Spleen (tissue), 11 donors: ENCODE results near the gene RXRB. TPM values are rescaled to one million over a fixed set of nuclear protein-coding genes. Genes with fewer than 3 reads are reported as not detected.

Experiments used
- DNase-seq: peaks from one replicate; pipeline ENCODE4 v3.0.0-alpha.2; 2020
- H3K27ac ChIP-seq, 8 donors: fragments of 200-600 bp; sonication (generic) in 7 of 8; 1 replicate in 4 of 8; 2 replicates in 4 of 8; pipeline versions ENCODE4 v1.5.0 to v1.8.0; 2016 to 2021; ENCODE audit warnings: inconsistent platforms in 4 of 8, mild to moderate bottlenecking in 4 of 8, moderate library complexity in 1 of 8
- H3K27me3 ChIP-seq, 7 donors: fragments of 200-600 bp; sonication (generic) in 6 of 7; replicated peaks in 1 of 7; 1 replicate in 4 of 7; 2 replicates in 3 of 7; pipeline versions ENCODE4 v1.5.0 to v1.8.0; 2016 to 2021; ENCODE audit warnings: inconsistent platforms in 3 of 7, mild to moderate bottlenecking in 1 of 7
- H3K36me3 ChIP-seq, 6 donors: fragments of 200-600 bp; sonication (generic) in 5 of 6; 1 replicate in 4 of 6; 2 replicates in 2 of 6; pipeline versions ENCODE4 v1.5.0 to v1.8.0; 2016 to 2021; ENCODE audit warnings: inconsistent platforms in 2 of 6
- H3K4me1 ChIP-seq, 6 donors: fragments of 200-600 bp; sonication (generic) in 5 of 6; 1 replicate in 3 of 6; 2 replicates in 3 of 6; pipeline versions ENCODE4 v1.5.0 to v1.8.0; 2016 to 2021; ENCODE audit warnings: inconsistent platforms in 3 of 6
- H3K4me3 ChIP-seq, 8 donors: fragments of 200-600 bp; sonication (generic) in 7 of 8; 1 replicate in 4 of 8; 2 replicates in 4 of 8; pipeline versions ENCODE4 v1.5.0 to v1.8.0; 2016 to 2021; ENCODE audit warnings: inconsistent platforms in 4 of 8, mild to moderate bottlenecking in 4 of 8, moderate library complexity in 2 of 8
- H3K9me3 ChIP-seq, 8 donors: fragments of 200-600 bp; sonication (generic) in 7 of 8; 1 replicate in 4 of 8; 2 replicates in 4 of 8; pipeline versions ENCODE4 v1.5.0 to v1.8.0; 2016 to 2021; ENCODE audit warnings: inconsistent platforms in 4 of 8
- POLR2A ChIP-seq, 3 donors: fragments of 450-650 bp; IDR thresholded peaks; one replicate each; pipeline ENCODE4 v1.5.1; 2017; ENCODE audit warnings: antibody characterized with exemption in 3 of 3, mild to moderate bottlenecking in 1 of 3
- POLR2AphosphoS5 ChIP-seq, 3 donors: sonication (generic); formaldehyde crosslinking; IDR thresholded peaks; one replicate each; pipeline ENCODE4 v1.5.1; 2017; ENCODE audit warnings: antibody characterized with exemption in 3 of 3
- WGBS, 5 donors: extraction: QIAGEN DNeasy Blood & Tissue Kit in 3 of 5; methylation state at CpG; one replicate each; pipeline versions ENCODE4 v1.1.5 to v1.1.7; 2013 to 2018; 5-methylcytosine and 5-hydroxymethylcytosine counted together
- intact Hi-C: fragments of 100-400 bp; cut with DNase I; formaldehyde crosslinking; loops from one replicate; pipeline ENCODE4 v1.15.0; 2023; ENCODE audit warnings: low total_unique reads
- polyA plus RNA-seq, 3 donors: library from polyadenylated mRNA; stranded (reverse); fragments of 200-250 nt; gene quantifications; one replicate each; pipeline ENCODE4 v1.2.1, GENCODE V29; 2013
- total RNA-seq, 7 donors: library from RNA; depleted of rRNA in 3 of 7; stranded (reverse); fragments of >200 nt in 3 of 7; fragmentation: NEBNext Ultra II Directional in 4 of 7; extraction: Animal tissue kit (Norgen Biotek cat#: 25700) in 4 of 7; gene quantifications; one replicate each; pipeline versions ENCODE4 v1.1.0 to v1.2.1, GENCODE V29; 2016 to 2021
- TF ChIP-seq, protein P1 (sequence below), 11 experiments: fragments of 200-600 bp in 7 of 11; fragments of 450-650 bp in 4 of 11; sonication (generic) in 4 of 11; IDR thresholded peaks in 8 of 11; conservative IDR thresholded peaks in 3 of 11; 1 replicate in 7 of 11; 2 replicates in 4 of 11; pipeline versions ENCODE4 v1.4.0 to v1.8.0; 2016 to 2021; ENCODE audit warnings: antibody characterized with exemption in 11 of 11, inconsistent platforms in 4 of 11, mild to moderate bottlenecking in 1 of 11
- donor health status: healthy with polysubstance abuse.
- donor health status: DM: no; HTN: no; CAD: no; lungs with moderate emphysema.
- donor health status: DM: no; HTN: no; CAD: no.
- donor health status: Bipolar disorder and iron deficiency.
- donor health status: healthy.
- donor health status: DM: no; HTN: no; CAD: no.
- donor health status: DM: yes; HTN: yes; CAD: no.

RXRB gene
- total and polyA plus RNA-seq, 10 donors = 29.1 to 72.4 (median 53.6) TPM

DNA sequence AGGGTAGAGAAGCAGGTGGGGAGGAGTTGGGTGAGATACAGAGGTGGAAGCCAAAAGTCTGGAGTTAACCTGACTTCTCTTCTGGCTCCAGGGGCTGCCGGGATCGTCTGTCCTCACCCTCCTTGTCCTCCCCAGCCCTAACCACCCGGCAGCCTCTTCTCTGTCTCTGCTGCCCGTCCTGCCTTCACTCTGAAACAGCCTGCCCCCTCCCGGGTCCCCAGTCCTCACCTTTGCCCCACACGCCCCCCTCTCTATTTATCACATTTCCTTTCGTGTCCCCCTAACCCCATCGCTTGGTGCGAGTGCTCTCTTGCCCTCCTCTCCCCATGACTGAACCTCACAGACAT, 13.5 kb upstream of the RXRB start:
- WGBS, 5 donors = 12 to 24% (median 21%) methylated on average over 9 of the region's 9 CpGs
- Histone ChIP-seq H3K36me3 (peaks cover 0 to 34% (median 21%) of the 10 kb centered on the region in 6 donors), H3K27me3 (peaks cover 0 to 32% (median 8%) of the 10 kb centered on the region in 7 donors), H3K27ac (no peak overlapping the region), H3K4me1 (peaks cover 9 to 41% (median 24%) of the 10 kb centered on the region in 6 donors), H3K4me3 (peak overlapping the region in 2 of 8 donors; percentile 43 to 64), H3K9me3 (no peaks in the 10 kb centered on the region)
- intact Hi-C loops = no loop called here
- TF ChIP-seq POLR2A (IDR thresholded peaks at IDR 0.05) = no peak
- TF ChIP-seq, protein P1, sequence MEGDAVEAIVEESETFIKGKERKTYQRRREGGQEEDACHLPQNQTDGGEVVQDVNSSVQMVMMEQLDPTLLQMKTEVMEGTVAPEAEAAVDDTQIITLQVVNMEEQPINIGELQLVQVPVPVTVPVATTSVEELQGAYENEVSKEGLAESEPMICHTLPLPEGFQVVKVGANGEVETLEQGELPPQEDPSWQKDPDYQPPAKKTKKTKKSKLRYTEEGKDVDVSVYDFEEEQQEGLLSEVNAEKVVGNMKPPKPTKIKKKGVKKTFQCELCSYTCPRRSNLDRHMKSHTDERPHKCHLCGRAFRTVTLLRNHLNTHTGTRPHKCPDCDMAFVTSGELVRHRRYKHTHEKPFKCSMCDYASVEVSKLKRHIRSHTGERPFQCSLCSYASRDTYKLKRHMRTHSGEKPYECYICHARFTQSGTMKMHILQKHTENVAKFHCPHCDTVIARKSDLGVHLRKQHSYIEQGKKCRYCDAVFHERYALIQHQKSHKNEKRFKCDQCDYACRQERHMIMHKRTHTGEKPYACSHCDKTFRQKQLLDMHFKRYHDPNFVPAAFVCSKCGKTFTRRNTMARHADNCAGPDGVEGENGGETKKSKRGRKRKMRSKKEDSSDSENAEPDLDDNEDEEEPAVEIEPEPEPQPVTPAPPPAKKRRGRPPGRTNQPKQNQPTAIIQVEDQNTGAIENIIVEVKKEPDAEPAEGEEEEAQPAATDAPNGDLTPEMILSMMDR (IDR thresholded peaks at IDR 0.05 in 8 of 11, conservative IDR thresholded peaks at IDR 0.05 in 3 of 11) = no peak
- no peak for TF ChIP-seq POLR2AphosphoS5 (IDR thresholded peaks at IDR 0.05)
- DNase-seq = no peak

DNA sequence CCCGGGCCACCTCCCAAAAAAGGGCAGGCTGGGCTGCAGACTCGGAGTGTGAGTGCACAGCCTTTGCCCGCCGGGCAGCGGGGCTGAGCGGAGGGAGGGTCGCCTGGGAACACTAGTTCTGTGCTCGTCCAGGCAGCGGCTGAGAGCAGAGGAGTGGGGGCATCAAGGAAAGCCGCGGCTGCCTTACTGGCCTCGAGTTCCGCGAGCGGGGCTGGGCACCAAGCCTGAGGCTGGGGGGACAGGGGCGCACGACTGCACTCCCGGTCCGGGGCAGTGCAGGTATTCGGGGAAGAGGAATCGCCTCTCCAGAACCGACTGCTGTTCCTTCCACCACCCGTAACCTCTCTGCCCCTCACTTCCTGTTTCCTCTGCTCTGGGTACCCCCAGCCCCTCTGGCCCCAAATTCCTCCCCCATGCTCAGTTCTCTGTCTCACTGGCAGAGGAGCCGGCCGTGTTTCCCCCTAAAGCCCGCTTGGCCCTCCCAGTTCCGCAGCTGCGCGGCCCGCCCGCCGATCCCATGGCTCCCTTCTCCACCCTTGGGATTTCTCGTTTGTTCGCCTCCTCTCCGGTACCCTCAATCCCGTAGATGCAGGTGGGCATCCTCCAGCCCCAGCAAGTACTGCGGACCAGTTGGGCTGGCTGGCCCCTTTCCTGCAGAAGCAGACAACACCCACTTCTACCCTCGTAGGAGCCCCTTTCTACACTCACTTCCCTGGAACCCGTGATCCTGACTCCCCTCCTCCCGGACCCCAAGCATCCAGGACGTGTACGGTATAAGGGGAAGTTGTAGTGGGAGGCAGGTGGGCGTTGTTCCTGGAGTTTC, 12.9 kb upstream of the RXRB start:
- peak; percentile 79 for DNase-seq
- TF ChIP-seq POLR2AphosphoS5 (IDR thresholded peaks at IDR 0.05) (peak; percentile 8 to 79 (median 71)), POLR2A (IDR thresholded peaks at IDR 0.05) (no peak)
- Histone ChIP-seq H3K4me1 (peaks cover 12 to 46% (median 28%) of the 10 kb centered on the region in 6 donors), H3K9me3 (no peaks in the 10 kb centered on the region), H3K27ac (peak overlapping the region in 1 of 8 donors; percentile 5), H3K27me3 (peaks cover 0 to 31% (median 8%) of the 10 kb centered on the region in 7 donors), H3K4me3 (peak overlapping the region; percentile 20 to 64 (median 34)), H3K36me3 (peaks cover 0 to 34% (median 21%) of the 10 kb centered on the region in 6 donors)
- intact Hi-C loops = no loop called here
- 0 to 2% (median 1%) methylated on average over 41 to 43 of the region's 43 CpGs for WGBS, 5 donors

DNA sequence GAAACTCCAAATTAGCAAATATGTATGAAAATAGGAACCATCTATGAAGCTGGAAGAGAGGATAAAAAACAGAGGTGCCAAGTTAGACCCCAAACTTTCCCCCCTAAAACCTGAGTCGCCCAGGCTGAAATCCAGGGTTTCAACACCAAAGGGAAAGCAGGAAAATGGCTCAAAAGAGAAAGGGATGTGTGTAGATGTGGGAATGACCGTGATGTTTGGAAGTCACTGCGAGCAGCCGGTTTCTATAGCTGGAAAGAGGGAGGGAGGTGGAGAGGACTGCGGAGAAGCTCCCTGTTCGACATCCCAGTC, 12.3 kb upstream of the RXRB start:
- intact Hi-C loops = no loop called here
- no peak for TF ChIP-seq POLR2A (IDR thresholded peaks at IDR 0.05)
- no peak for TF ChIP-seq POLR2AphosphoS5 (IDR thresholded peaks at IDR 0.05)
- TF ChIP-seq, protein P1 (IDR thresholded peaks at IDR 0.05 in 8 of 11, conservative IDR thresholded peaks at IDR 0.05 in 3 of 11) = no peak
- DNase-seq = no peak

DNA sequence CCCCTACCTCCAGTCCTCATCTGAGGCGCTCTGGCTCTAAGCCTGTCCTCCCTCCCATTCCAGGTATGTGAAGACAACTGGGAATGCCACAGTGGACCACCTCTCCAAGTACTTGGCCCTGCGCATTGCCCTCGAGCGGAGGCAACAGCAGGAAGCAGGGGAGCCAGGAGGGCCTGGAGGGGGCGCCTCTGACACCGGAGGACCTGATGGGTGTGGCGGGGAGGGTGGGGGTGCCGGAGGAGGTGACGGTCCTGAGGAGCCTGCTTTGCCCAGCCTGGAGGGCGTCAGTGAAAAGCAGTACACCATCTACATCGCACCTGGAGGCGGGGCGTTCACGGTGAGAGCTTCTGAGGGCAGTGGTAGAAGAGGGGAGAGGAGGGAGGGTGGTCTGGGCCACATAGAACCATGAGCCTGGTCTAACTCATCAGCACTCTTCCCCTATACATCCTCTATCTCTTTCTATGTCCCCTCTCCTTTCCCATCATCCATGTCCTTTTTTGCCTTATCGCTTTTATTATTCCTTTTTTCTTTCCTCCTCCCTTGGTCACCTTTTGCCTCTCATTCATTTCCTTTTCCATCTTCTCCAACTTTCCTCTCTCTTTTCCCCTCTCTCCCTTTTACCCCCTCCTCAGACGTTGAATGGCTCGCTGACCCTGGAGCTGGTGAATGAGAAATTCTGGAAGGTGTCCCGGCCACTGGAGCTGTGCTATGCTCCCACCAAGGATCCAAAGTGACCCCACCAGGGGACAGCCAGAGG, 11.4 kb upstream of the RXRB start:
- Histone ChIP-seq H3K9me3 (no peaks in the 10 kb centered on the region), H3K4me1 (peaks cover 13 to 57% (median 37%) of the 10 kb centered on the region in 6 donors), H3K27ac (no peak overlapping the region), H3K36me3 (peaks cover 0 to 34% (median 21%) of the 10 kb centered on the region in 6 donors), H3K4me3 (no peak overlapping the region), H3K27me3 (peaks cover 0 to 24% (median 8%) of the 10 kb centered on the region in 7 donors)
- peak; percentile 69 for DNase-seq
- TF ChIP-seq, protein P1 (IDR thresholded peaks at IDR 0.05 in 8 of 11, conservative IDR thresholded peaks at IDR 0.05 in 3 of 11) = no peak
- no peak for TF ChIP-seq POLR2A (IDR thresholded peaks at IDR 0.05)
- no peak for TF ChIP-seq POLR2AphosphoS5 (IDR thresholded peaks at IDR 0.05)
- 78 to 93% (median 89%) methylated on average over 17 to 18 of the region's 18 CpGs for WGBS, 5 donors
- intact Hi-C loops = no loop called here

More for the DNA sequence above, 12.3 kb upstream of the RXRB start:
- peaks cover 0 to 26% (median 8%) of the 10 kb centered on the region in 7 donors for H3K27me3 ChIP-seq
- H3K27ac ChIP-seq = peak overlapping the region in 1 of 8 donors; percentile 5
- peak overlapping the region in 7 of 8 donors; percentile 20 to 64 (median 33) for H3K4me3 ChIP-seq
- 8 to 15% (median 11%) methylated on average over 6 of the region's 6 CpGs for WGBS, 5 donors
- H3K36me3 ChIP-seq = peaks cover 0 to 34% (median 21%) of the 10 kb centered on the region in 6 donors
- H3K9me3 ChIP-seq = no peaks in the 10 kb centered on the region
- peaks cover 12 to 47% (median 30%) of the 10 kb centered on the region in 6 donors for H3K4me1 ChIP-seq
